SK-N-MC (cell line): Measurements from ENCODE around the gene PARD3.

Source experiments
- DNase-seq: peaks from one replicate; pipeline ENCODE4 v3.0.0-alpha.2; 2011; ENCODE audit warnings: low read depth, low spot score
- H3K27ac ChIP-seq: fragments of 200-600 bp; sonication (generic); 2 replicates; pipeline ENCODE4 v1.5.1; 2016; ENCODE audit warnings: mixed run types
- H3K36me3 ChIP-seq: fragments of 200-600 bp; sonication (generic); 2 replicates; pipeline ENCODE4 v1.6.1; 2017; ENCODE audit warnings: antibody characterized with exemption, low read length, mixed read lengths; ENCODE audit not compliant: insufficient read depth
- H3K4me3 ChIP-seq: fragments of 200-600 bp; sonication (generic); 2 replicates; pipeline ENCODE4 v1.5.1; 2016
- H3K9ac ChIP-seq: fragments of 200-600 bp; sonication (generic); 2 replicates; pipeline ENCODE4 v1.8.0; 2017; ENCODE audit warnings: mixed run types, mixed read lengths; ENCODE audit not compliant: insufficient read length
- H3K9me3 ChIP-seq: fragments of 200-600 bp; sonication (generic); 2 replicates; pipeline ENCODE4 v1.6.1; 2017; ENCODE audit warnings: low read depth, mild to moderate bottlenecking, antibody characterized with exemption, low read length, moderate library complexity, mixed read lengths
- EZH2 ChIP-seq: fragments of 200-600 bp; sonication (generic); IDR thresholded peaks from one replicate; pipeline ENCODE4 v1.6.1; 2017; ENCODE audit warnings: antibody characterized with exemption
- FOXP2 ChIP-seq: optimal IDR thresholded peaks from 2 replicates; pipeline ENCODE3; 2011; ENCODE audit warnings: mild to moderate bottlenecking, moderate library complexity; ENCODE audit not compliant: insufficient read depth; ENCODE audit errors: extremely low read length, control extremely low read depth
- POLR2AphosphoS5 ChIP-seq: IDR thresholded peaks from 2 replicates; pipeline ENCODE4 v1.6.1; 2012; ENCODE audit warnings: mild to moderate bottlenecking, low read depth, low read length, borderline replicate concordance

PARD3 gene

GRCh38 chr10:34593930-34594329 is 221.2 kb downstream of the PARD3 start:
- no peak overlapping the region for H3K27ac ChIP-seq
- no peak overlapping the region for H3K4me3 ChIP-seq
- no peak overlapping the region for H3K9ac ChIP-seq
- no peaks in the 10 kb centered on the region for H3K9me3 ChIP-seq
- H3K36me3 ChIP-seq, result no peaks in the 10 kb centered on the region
- DNase-seq, result no peak
- no peak for TF ChIP-seq POLR2AphosphoS5
- TF ChIP-seq FOXP2, result no peak
- TF ChIP-seq EZH2, result no peak

GRCh38 chr10:34593374-34593890 is 221.7 kb downstream of the PARD3 start:
- TF ChIP-seq FOXP2, result no peak
- TF ChIP-seq EZH2, result no peak
- TF ChIP-seq POLR2AphosphoS5, result no peak
- no peak overlapping the region for H3K27ac ChIP-seq
- H3K36me3 ChIP-seq, result no peaks in the 10 kb centered on the region
- H3K9ac ChIP-seq, result no peak overlapping the region
- no peak for DNase-seq
- H3K9me3 ChIP-seq, result no peaks in the 10 kb centered on the region
- H3K4me3 ChIP-seq, result no peak overlapping the region

- Histone ChIP-seq H3K9ac (no peak overlapping the region), H3K36me3 (no peaks in the 10 kb centered on the region), H3K4me3 (no peak overlapping the region), H3K9me3 (no peaks in the 10 kb centered on the region), H3K27ac (no peak overlapping the region)
- DNase-seq, result no peak
- TF ChIP-seq EZH2, result no peak
- TF ChIP-seq FOXP2, result no peak
- no peak for TF ChIP-seq POLR2AphosphoS5
Measured at GRCh38 chr10:34590793-34591192, 224.3 kb downstream of the PARD3 start.

- no peak for DNase-seq
- no peaks in the 10 kb centered on the region for H3K36me3 ChIP-seq
- H3K9ac ChIP-seq, result no peak overlapping the region
- H3K9me3 ChIP-seq, result no peaks in the 10 kb centered on the region
- TF ChIP-seq EZH2, result no peak
- no peak for TF ChIP-seq POLR2AphosphoS5
- no peak for TF ChIP-seq FOXP2
- no peak overlapping the region for H3K27ac ChIP-seq
- no peak overlapping the region for H3K4me3 ChIP-seq
Measured at GRCh38 chr10:34589275-34589674, 225.8 kb downstream of the PARD3 start.

- Histone ChIP-seq H3K9ac (no peak overlapping the region), H3K27ac (no peak overlapping the region), H3K9me3 (no peaks in the 10 kb centered on the region), H3K36me3 (no peaks in the 10 kb centered on the region), H3K4me3 (no peak overlapping the region)
- TF ChIP-seq FOXP2 (no peak), EZH2 (no peak), POLR2AphosphoS5 (no peak)
- no peak for DNase-seq
Measured at GRCh38 chr10:34587680-34588019, 227.4 kb downstream of the PARD3 start.

- Histone ChIP-seq H3K36me3 (no peaks in the 10 kb centered on the region), H3K9me3 (no peaks in the 10 kb centered on the region), H3K4me3 (no peak overlapping the region), H3K9ac (no peak overlapping the region), H3K27ac (no peak overlapping the region)
- TF ChIP-seq FOXP2 (no peak), POLR2AphosphoS5 (no peak), EZH2 (no peak)
- DNase-seq, result no peak
Measured at GRCh38 chr10:34587002-34587679, 228.0 kb downstream of the PARD3 start.

- no peak overlapping the region for H3K9ac ChIP-seq
- H3K4me3 ChIP-seq, result no peak overlapping the region
- DNase-seq, result no peak
- H3K36me3 ChIP-seq, result no peaks in the 10 kb centered on the region
- no peaks in the 10 kb centered on the region for H3K9me3 ChIP-seq
- TF ChIP-seq EZH2, result no peak
- TF ChIP-seq FOXP2, result no peak
- no peak overlapping the region for H3K27ac ChIP-seq
Measured at GRCh38 chr10:34585422-34586112, 229.5 kb downstream of the PARD3 start.

- Histone ChIP-seq H3K9me3 (no peaks in the 10 kb centered on the region), H3K27ac (no peak overlapping the region), H3K36me3 (no peaks in the 10 kb centered on the region), H3K4me3 (no peak overlapping the region), H3K9ac (no peak overlapping the region)
- DNase-seq, result no peak
- TF ChIP-seq POLR2AphosphoS5 (no peak), EZH2 (no peak), FOXP2 (no peak)
Measured at GRCh38 chr10:34584164-34584563, 230.9 kb downstream of the PARD3 start.
